HG03280 (cell line): ENCODE measurements around the gene IFI30.
"Not testable (repeated sequence)": the region's sequence is repeated elsewhere in the genome, so short reads cannot be mapped to it uniquely, and the experiment has no call there.

Experiments used
- ATAC-seq: cut with Tn5 transposase; IDR thresholded peaks from one replicate; pipeline ENCODE4 v1.9.1; 2021; ENCODE audit warnings: mild to moderate bottlenecking, moderate library complexity; ENCODE audit not compliant: unreplicated experiment

Gene IFI30

DNA sequence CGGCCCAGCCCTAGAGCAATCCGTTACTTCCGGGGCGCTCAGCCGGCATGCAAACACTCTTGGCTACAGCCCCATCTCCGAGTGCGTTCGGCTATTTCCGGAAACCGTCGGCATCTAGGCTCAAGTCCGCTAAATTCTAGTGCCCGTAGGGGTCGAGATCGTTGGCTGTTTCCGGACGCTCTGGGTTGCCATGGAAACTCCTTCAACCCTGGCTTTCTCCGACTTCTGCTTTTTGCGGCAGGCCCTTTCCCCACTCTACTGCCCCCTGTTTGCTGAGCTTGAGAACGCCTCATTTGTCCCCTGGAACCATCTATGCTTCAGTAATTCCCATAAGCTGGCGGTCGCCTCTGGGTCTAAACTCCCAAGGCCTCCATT, 21.2 kb upstream of the IFI30 start:
- peak; percentile 59 for ATAC-seq

DNA sequence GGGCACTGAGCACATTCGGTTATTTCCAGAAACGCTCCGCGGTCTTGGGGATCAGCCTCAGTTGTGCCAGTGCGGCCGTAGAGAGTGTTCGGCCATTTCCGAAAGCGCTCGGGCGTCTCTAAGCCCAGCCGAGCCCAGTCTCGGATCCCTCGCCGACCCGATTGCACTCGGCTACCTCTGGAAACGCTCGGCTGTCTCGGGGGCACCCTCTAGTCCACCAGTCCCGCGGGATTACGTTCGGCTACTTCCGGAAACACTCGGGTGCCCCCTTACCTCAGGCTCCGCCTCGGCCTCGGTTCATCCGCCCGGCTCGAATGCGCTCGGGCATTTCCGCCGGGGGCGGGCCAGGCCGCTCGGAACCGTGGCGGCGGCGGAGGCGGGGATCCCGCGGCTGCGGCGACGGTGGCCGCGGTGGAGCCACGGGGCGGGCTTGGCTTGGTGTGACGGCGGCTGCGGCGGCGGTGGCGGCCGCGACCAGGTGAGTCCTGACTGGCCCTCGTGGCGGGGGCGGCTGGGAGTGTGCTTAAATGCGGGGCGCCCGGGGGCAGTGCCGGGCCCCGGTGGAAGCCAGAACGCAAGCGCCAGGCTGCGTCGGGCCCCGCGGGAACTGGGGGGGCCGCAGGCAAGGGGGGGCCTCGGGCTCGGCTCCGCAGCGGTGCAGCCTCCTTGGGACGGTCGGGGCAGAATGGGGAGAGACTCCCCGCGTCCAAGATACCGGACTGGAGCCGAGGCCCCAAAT, 20.6 kb upstream of the IFI30 start, which contains the start of gene PIK3R2:
TSS of gene PIK3R2 (plus strand) at position 347 of the 739 bp plus-strand sequence. CDS start 2,717 bp downstream, outside the sequence.
- ATAC-seq, result peak; percentile 75

DNA sequence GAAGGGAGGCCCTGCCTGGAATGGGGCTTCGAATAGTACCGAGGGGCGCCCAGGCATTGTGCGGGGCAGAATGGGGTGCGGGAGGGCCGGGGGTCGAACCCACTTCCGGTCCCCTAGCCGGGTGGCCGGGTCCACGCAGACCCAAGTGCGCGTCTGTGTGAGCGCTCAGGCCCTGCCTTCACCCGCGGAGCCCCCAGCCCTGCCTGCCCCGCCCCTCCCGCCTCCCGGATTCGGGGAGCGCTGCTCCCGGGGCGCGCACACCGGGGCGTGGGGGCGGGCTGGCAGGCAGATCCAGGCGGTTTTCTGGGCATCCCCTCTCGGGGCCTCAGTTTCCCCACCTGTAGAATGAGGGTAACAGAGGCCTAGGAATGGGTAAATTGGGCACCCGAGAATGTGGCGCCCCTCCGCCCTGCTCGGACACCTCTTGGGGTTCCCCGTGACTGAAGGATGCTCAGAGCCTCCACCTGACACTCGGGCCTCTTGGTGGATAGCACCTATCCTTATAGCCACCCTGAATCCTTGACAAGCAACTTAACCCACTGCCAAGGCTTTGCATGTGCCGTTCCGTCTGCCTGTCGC, 20.0 kb upstream of the IFI30 start:
- ATAC-seq, result no peak

DNA sequence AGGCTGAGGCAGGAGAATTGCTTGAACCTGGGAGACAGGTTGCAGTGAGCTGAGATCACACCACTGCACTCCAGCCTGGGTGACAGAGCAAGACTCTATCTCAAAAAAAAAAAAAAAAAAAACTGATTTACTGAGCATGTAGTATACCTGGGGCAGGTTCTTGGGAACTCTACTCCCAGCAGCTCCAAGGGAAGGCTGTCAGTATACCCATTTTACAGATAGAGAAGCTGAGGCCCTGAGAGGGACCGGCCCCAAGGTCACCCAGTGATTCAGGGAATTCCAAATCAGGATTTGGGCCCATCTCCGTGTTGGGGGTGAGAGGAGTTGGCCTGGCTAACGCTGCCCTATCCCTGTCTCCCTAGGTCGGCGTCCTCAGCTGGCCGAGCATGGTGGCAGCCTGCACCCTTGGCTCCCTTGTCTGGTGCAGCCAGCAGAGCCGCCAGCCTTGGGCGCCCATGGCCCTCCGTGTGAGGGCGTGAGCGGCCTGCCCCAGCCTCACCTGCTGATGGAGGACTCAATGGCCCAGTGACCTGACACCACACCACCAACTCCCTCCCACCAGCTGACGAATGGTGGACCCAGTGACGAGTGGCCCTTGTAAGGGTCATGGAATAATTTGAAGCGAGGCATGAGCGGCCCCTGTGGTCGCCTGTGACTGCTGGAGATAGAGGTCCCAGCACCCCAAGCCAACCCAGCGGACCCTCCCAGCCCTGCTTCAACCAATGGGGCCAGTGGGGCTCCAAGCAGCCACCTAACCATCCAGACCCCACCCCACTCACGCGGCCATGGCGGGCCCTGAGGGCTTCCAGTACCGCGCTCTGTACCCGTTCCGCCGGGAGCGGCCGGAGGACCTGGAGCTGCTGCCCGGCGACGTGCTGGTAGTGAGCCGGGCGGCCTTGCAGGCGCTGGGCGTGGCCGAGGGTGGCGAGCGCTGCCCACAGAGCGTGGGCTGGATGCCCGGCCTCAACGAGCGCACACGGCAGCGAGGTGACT, 18.2 kb upstream of the IFI30 start:
- ATAC-seq, result no peak

DNA sequence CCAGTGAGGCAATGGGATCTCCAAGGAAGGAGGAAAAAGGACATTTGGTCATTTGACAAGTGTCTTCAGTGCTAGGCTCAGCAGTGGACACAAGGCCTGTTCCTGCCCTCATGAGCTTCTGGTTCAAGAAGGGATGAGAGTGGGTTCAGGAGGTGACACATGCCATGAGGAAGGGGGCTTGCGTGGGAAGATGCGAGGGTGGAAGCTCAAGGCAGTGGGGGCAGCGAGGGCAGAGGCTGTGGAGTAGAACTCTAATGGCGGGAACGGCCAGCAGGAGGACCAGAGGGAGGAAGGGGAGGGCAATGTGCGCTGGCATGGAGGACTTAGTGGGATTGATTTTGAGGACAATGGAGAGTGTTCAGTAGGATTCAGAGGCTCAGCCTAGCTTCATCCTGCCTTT, 17.3 kb upstream of the IFI30 start:
- ATAC-seq, result no peak

DNA sequence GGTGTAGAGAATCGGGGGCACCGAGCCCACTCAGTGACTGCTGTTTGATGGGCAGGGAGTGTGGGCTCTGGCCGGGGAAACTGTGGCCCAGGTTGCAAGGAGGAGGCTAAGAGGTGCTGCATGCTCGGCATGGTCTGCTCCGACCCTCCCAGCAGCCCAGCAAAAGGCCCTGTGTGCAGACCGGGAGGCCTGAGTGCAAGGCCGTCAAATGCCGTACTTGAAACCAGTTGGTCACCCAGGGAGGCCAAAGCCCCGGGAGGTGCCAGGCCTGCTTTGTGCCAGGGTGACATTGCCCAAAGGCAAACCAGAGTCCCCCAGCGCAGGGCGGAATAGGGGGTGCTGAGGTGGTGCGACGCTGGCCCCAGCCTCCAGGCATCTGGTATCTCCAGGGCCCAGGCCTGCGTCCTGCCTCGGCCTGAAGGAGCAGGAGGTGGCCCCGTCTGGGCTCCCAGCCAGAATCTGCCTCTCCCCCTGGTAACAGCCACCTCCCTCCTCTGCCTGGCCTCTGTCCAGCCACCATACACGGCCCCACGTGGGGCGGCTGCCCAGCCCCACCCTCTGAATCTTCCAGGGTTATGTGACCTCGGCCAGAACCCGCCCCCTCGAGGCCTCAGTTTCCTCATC, 16.7 kb upstream of the IFI30 start:
- ATAC-seq, result no peak

DNA sequence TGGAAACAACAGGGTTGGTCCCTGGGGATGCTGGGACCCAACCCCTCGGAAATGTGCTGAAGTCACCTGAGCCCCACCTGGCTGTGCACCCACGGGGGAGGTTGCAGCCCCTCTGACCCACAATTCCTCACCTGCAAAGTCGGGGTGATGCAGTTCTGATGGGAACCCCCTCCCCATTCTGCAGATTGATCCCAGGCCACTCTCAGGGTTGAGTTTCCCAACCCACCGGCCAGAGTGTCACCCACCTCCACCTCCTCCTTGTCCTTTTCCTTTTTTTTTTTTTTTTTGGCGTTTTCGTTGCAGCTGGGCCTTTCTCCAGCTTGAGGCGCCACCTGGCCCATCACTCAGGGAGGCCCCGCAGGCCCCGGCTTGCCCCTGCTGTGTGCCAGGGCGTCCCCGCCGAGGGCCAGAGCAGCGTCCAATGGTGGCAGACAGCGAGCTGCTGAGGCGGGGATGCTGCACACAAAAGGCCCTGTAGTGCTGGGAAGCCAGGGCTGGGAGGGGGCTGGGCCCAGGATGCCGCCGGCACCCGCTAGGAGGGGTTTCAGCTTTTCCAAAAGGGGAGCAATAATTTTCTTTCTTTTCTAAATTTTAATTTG, 16.0 kb upstream of the IFI30 start:
- no peak for ATAC-seq

DNA sequence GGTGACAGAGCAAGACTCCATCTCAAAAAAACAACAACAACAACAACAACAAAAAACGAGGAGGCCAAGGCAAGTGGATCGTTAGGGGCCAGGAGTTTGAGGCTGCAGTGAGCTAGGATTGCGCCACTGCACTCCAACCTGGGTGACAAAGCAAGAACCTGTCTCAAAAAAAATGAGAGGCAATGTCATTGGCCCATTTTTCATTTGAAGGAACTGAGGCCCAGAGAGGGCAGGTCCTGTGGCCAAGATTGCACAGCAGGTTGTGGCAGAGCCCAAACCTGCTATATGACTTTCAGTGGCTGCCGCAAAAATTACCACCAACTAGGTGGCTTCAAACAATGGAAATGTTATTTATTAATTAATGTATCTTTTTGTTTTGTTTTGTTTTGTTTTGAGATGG, 15.1 kb upstream of the IFI30 start:
- ATAC-seq, result no peak

DNA sequence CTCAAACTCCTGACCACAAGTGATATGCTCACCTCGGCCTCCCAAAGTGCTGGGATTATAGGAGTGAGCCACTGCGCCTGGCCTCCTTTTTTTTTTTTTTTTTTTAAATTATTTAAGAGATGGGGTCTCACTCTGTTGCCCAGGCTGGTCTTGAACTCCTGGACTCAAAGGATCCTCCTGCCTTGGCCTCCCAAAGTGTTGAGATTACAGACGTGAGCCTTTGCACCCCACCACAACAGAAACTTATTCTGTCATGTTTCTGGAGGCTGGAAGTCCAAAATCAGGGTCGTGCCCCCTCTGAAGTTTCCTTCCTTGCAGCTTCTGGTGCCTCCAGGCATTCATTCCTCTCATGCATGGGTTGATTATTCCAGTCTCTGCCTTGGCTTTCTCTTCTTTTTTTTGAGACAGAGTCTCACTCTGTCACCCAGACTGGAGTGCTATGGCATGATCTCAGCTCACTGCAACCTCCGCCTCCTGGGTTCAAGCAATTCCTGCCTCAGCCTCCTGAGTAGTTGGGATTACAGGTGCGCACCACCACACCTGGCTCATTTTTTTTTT, 14.5 kb upstream of the IFI30 start:
- not testable (repeated sequence) for ATAC-seq

DNA sequence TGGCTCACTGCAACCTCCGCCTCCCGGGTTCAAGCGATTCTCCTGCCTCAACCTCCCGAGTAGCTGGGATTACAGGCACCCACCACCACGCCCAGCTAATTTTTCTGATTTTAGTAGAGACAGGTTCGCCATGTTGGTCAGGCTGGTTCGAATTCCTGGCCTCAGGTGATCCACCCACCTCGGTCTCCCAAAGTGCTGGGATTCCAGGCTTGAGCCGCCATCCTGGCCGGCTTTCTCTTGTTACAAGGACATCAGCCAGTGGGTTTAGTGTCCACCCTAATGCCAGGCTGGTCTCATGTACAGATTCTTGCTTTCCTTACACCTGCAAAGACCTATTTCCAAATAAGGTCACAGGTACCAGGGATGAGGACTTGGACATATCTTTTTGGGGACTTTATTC, 13.8 kb upstream of the IFI30 start:
- ATAC-seq, result no peak

DNA sequence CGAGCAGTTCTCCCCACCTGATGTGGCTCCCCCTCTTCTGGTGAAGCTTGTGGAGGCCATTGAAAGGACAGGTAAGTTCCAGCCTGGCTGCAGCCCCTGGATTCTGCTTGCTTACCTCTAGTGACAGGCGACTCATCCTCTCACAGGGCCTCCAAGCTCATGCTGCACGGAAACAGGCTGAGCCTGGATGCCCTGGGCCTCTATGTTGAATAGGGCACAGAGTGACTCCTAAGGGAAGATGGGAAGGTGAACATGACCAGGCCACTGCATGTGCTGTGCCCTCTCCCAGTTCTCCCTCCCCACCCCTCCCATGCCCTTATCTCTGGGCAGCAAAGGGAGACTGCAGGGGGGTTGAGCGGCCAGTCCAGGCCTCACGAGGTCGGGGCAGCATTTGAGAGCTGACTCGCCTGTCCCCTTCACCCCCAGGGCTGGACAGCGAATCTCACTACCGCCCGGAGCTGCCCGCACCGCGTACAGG, 13.1 kb upstream of the IFI30 start:
- no peak for ATAC-seq

DNA sequence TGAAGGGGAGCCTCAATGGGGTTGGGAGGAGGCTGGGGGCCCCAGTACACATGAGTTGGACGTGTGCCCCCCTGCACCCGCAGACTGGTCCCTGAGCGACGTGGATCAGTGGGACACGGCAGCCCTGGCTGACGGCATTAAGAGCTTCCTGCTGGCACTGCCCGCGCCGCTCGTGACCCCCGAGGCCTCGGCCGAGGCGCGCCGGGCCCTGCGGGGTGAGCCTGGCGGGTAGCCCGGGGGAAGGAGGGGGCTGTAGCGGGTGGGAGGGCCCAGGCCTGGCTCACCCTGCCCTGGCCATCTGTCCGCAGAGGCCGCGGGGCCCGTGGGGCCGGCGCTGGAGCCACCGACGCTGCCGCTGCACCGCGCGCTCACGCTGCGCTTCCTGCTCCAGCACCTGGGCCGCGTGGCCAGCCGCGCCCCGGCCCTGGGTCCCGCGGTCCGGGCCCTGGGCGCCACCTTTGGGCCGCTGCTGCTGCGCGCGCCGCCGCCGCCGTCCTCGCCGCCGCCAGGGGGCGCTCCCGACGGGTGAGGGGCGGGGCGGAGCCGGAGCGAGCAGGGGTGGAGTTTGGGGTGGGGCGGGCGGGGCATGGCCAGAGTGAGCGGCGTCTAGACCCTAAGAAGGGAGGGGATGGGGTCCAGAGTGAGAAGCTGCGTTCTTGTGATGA, 12.5 kb upstream of the IFI30 start:
- ATAC-seq, result peak; percentile 73

DNA sequence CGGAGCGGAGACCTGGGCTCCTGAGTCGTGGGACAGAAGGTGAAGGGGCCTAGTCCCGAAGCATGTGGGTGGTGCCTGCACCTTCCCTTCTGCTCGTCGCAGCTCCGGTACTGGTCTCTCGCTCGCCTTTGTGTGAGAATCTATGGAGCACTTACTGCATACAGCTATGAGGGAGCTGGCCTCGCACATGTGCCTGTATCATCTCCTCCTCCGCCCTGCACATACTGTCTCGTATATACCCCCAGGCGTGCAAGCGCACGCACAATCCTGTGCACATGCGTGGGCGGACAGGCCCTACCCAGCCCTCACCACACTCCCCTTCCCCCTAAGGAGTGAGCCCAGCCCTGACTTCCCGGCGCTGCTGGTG, 12.0 kb upstream of the IFI30 start:
- ATAC-seq, result peak; percentile 9

DNA sequence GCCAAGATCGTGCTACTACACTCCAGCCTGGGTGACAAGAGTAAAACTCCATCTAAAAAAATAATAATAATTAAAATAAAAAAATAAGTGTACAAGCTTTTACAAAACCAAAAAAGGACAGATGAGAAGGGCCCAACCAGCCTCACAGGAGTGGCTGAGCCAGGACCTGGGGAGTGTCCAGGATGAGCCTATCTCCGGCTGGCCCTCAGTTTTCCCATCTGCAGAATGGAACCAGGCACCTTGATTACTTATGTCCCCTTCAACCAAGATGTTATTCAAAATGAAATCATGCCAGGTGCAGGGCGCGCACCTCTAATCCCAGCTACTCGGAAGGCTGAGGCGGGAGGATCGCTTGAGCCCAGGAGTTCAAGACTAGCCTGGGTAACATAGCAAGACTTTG, 9.5 kb upstream of the IFI30 start:
- no peak for ATAC-seq

DNA sequence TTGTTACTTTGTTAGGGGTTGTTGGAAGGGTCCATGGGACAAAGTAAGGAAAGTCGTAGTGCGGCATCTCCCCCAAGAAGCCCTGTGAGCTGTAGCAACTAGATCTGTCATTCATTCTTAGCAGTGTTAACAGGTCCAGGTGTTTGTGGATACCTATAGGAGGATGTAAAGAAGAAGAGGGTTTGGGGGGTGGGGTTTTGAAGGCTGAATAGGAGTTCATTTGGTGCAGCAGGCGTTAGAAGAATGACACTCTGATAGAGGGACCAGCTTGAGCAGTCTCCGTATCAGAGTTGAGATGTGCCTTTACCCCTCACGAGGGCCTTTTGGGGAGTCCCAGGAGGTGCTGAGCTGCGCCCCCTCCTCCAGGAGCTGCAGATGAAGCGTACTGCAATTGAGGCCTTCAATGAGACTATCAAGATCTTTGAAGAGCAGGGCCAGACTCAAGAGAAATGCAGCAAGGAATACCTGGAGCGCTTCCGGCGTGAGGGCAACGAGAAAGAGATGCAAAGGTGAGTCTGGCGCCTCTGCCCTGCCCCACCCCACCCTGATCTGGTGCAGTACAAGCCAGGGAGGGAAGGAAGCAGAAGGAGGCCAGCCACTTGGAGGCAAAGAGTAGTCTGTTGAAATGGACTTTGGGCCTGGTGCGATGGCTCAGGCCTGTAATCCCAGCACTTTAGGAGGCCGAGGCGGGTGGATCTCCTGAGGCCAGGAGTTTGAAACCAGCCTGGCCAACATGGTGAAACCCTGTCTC, 7.6 kb upstream of the IFI30 start:
- no peak for ATAC-seq

DNA sequence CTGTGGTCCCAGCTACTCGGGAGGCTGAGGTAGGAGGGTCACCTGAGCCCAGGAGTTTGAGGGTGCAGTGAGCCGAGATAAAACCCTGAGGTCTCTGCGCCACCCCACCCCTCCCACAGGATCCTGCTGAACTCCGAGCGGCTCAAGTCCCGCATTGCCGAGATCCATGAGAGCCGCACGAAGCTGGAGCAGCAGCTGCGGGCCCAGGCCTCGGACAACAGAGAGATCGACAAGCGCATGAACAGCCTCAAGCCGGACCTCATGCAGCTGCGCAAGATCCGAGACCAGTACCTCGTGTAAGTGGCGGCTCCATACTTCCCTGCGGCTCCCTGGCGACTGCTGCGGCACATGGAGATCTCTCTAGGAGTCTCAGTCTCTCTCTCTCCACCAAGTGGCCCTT, 6.6 kb upstream of the IFI30 start:
- ATAC-seq, result no peak

DNA sequence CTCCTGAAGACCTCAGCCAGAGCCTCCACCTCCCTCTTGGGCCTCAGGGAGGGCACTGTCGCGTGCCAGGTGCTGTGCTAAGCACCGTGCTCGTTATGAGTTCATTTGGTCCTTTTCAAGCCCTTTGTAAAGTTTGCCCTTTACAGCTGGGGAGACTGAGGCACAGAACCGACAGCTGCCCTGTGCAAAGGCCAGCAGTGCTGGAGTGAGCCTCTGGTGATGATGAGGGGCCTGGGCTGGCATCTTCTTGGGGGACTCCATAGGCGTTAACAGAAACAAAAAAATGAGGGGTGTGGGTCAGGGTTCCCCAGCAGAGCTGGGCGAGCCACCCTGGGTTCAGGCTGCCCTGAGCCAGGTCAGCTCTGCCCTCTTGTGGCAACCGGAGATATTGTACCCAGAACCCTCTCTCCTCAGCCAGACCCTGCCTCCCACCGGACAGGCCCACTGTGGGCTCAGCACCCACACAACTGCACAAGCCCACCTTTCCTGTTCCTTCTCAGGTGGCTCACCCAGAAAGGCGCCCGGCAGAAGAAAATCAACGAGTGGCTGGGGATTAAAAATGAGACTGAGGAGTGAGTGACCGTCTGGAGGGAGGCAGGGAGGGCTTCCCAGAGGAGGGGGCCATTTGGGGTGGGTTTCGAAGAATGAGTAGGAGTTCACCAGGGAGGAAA, 5.5 kb upstream of the IFI30 start:
- no peak for ATAC-seq

DNA sequence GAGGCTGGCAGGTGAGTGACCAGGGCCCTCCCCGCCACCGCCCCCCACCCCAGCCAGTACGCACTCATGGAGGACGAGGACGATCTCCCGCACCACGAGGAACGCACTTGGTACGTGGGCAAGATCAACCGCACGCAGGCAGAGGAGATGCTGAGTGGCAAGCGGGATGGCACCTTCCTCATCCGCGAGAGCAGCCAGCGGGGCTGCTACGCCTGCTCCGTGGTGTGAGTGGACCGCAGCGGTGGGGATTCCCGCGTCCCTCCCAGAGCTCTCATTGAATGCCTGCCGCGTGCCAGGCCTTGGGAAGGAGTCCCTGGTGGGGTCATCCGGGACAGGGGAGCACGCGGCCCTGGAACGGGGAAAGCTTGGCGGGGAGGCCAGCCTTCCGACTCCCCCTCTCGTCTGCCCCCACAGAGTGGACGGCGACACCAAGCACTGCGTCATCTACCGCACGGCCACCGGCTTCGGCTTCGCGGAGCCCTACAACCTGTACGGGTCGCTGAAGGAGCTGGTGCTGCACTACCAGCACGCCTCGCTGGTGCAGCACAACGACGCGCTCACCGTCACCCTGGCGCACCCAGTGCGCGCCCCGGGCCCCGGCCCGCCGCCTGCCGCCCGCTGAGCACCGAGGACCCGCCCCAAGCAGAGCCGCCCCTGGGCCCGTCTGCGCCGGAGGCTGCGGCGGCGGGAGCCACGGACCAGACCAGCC, 4.8 kb upstream of the IFI30 start:
- ATAC-seq, result no peak
